ENCODE results near the gene TIA1. TPM values are rescaled to one million over a fixed set of nuclear protein-coding genes. Genes with fewer than 3 reads are reported as not detected.
"Not testable (repeated sequence)": the region's sequence is repeated elsewhere in the genome, so short reads cannot be mapped to it uniquely, and the experiment has no call there.

The TIA1 gene
- total RNA-seq, 1 donor from 2014 or later, result 45.1 TPM

GRCh38 chr2:70240599-70240998, 7.8 kb downstream of the TIA1 start:
- no peaks in the 10 kb centered on the region for H3K27me3 ChIP-seq (ENCODE audit: low read depth)
- peaks cover 13% of the 10 kb centered on the region for H3K36me3 ChIP-seq
- intact Hi-C loops (cut with micrococcal nuclease), result no loop called here
- no peaks in the 10 kb centered on the region for H3K9me3 ChIP-seq (replicated peaks)
- no peak overlapping the region for H3K27ac ChIP-seq (replicated peaks)
- no peak for DNase-seq
- H3K4me3 ChIP-seq, result no peak overlapping the region
- peaks cover 65% of the 10 kb centered on the region for H3K4me1 ChIP-seq
- TF ChIP-seq, protein P1, sequence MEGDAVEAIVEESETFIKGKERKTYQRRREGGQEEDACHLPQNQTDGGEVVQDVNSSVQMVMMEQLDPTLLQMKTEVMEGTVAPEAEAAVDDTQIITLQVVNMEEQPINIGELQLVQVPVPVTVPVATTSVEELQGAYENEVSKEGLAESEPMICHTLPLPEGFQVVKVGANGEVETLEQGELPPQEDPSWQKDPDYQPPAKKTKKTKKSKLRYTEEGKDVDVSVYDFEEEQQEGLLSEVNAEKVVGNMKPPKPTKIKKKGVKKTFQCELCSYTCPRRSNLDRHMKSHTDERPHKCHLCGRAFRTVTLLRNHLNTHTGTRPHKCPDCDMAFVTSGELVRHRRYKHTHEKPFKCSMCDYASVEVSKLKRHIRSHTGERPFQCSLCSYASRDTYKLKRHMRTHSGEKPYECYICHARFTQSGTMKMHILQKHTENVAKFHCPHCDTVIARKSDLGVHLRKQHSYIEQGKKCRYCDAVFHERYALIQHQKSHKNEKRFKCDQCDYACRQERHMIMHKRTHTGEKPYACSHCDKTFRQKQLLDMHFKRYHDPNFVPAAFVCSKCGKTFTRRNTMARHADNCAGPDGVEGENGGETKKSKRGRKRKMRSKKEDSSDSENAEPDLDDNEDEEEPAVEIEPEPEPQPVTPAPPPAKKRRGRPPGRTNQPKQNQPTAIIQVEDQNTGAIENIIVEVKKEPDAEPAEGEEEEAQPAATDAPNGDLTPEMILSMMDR (IDR thresholded peaks at IDR 0.05; ENCODE audit: borderline replicate concordance), result no peak

GRCh38 chr2:70233926-70234325, 14.5 kb downstream of the TIA1 start:
- H3K27ac ChIP-seq (replicated peaks), result no peak overlapping the region
- H3K4me3 ChIP-seq, result no peak overlapping the region
- TF ChIP-seq, protein P1 (IDR thresholded peaks at IDR 0.05; ENCODE audit: borderline replicate concordance), result no peak
- no peaks in the 10 kb centered on the region for H3K27me3 ChIP-seq (ENCODE audit: low read depth)
- DNase-seq, result no peak
- peaks cover 70% of the 10 kb centered on the region for H3K36me3 ChIP-seq
- intact Hi-C loops (cut with micrococcal nuclease), result no loop called here
- H3K9me3 ChIP-seq (replicated peaks), result no peaks in the 10 kb centered on the region
- H3K4me1 ChIP-seq, result peaks cover 18% of the 10 kb centered on the region

DNA sequence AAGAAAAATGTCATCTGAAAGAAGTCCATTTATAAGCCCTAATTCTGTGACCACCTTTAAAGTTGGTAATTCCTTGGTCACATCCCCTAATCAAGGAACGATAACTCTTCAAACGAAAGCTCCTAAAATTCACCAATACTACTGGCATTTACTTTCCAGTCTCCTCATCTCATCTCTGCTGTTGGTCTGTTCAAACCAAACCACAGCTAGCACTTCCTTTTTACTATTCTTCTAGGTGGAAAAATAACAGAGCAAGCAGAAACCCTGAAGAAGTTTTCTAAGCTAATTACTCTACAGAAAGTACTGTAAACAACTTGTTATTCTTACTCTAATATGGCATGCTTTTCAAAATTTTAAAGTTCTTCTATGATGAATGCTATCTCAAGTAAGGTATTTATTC, 21.6 kb downstream of the TIA1 start:
- DNase-seq, result no peak
- H3K36me3 ChIP-seq, result peaks cover 100% of the 10 kb centered on the region
- TF ChIP-seq, protein P1 (IDR thresholded peaks at IDR 0.05; ENCODE audit: borderline replicate concordance), result no peak
- H3K9me3 ChIP-seq (replicated peaks), result no peaks in the 10 kb centered on the region
- H3K27ac ChIP-seq (replicated peaks), result no peak overlapping the region
- no peak overlapping the region for H3K4me3 ChIP-seq
- H3K27me3 ChIP-seq (ENCODE audit: low read depth), result no peaks in the 10 kb centered on the region
- no peaks in the 10 kb centered on the region for H3K4me1 ChIP-seq
- intact Hi-C loops (cut with micrococcal nuclease), result no loop called here

GRCh38 chr2:70223305-70223704, 25.1 kb downstream of the TIA1 start:
- H3K27ac ChIP-seq (replicated peaks); H3K4me3 ChIP-seq; H3K9me3 ChIP-seq (replicated peaks); H3K4me1 ChIP-seq; intact Hi-C loops (cut with micrococcal nuclease); DNase-seq; H3K27me3 ChIP-seq (ENCODE audit: low read depth): not testable (repeated sequence)
- peaks cover 100% of the 10 kb centered on the region for H3K36me3 ChIP-seq

DNA sequence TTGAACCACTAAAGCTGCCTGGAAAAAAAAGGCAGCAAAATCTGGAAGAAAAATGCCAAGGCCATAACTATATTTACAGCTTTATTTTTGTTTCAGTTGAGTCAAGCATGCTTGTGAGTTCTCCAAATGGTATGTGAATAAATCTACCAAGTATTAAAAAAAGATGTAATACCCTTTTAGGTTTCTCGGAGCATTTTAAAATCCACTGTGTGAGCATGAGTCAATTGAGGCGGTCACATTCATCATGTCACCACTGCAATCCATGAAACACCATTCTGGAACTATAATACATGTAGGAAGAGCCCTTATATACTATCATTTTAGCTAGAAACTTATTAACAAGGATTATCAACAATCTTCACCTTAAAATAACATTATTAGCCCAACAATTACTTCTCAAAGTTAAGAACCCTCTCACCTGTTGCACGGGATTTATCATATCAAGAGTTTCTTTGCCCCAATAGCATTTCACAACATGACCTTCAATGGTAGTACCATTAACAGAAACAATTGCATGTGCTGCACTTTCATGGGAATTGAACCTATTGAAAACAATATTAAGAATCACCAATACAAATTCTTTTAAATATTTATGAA, 33.4 kb downstream of the TIA1 start:
- TF ChIP-seq, protein P1 (IDR thresholded peaks at IDR 0.05; ENCODE audit: borderline replicate concordance), result no peak
- peaks cover 13% of the 10 kb centered on the region for H3K4me1 ChIP-seq
- H3K9me3 ChIP-seq (replicated peaks), result no peaks in the 10 kb centered on the region
- H3K4me3 ChIP-seq, result no peak overlapping the region
- intact Hi-C loops (cut with micrococcal nuclease), result no loop called here
- peaks cover 88% of the 10 kb centered on the region for H3K36me3 ChIP-seq
- DNase-seq, result no peak
- no peaks in the 10 kb centered on the region for H3K27me3 ChIP-seq (ENCODE audit: low read depth)
- H3K27ac ChIP-seq (replicated peaks), result no peak overlapping the region

GRCh38 chr2:70214365-70214764, 34.1 kb downstream of the TIA1 start:
- Histone ChIP-seq H3K9me3 (replicated peaks) (no peaks in the 10 kb centered on the region), H3K27ac (replicated peaks) (no peak overlapping the region), H3K4me3 (no peak overlapping the region), H3K4me1 (peaks cover 13% of the 10 kb centered on the region), H3K27me3 (ENCODE audit: low read depth) (no peaks in the 10 kb centered on the region), H3K36me3 (peaks cover 82% of the 10 kb centered on the region)
- no peak for DNase-seq
- intact Hi-C loops (cut with micrococcal nuclease), result no loop called here
- TF ChIP-seq, protein P1 (IDR thresholded peaks at IDR 0.05; ENCODE audit: borderline replicate concordance), result no peak

All from left ventricle myocardium inferior (tissue), 1 donor.